Kidney capillary endothelial cell (primary cell): ENCODE results near the gene ZFAND3.

Experiments
- DNase-seq: peaks from one replicate; pipeline ENCODE4 v3.0.0-alpha.2; 2018; ENCODE audit warnings: low spot score

ZFAND3 gene

GRCh38 chr6:38169977-38170526 is 350.5 kb downstream of the ZFAND3 start:
- DNase-seq: no peak

DNA sequence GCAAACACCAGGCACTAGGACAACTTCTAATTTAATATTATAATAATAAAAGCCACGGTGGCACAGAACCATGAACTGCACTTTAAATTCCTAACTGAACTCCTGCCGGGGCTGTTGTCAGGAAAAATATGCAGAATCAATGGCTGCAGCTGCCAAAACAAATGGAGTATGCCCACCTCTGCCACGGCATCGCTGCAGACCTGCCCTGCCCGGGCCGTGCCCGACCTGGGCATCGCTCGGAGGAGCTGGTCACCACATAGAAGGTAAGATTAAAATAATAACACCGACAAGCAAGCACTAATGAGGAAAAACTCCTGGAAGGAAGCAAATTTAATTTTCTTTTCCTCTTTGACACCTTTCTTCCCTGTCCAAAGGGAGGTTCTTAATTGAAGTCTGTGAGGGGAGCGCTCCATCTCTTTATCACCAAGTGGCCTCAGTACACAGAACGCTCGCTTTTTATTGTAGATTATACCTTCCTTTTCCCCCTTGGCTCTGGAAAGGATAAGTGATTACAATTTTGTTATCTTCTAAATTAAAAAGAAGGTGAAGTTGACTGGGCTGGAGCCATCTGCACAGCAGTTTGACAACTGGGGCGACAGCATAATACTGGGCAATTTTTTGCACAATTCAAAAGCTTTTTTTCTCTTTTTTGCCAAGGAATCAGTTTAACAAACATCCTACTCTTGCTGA is 351.3 kb downstream of the ZFAND3 start:
- no peak for DNase-seq

DNA sequence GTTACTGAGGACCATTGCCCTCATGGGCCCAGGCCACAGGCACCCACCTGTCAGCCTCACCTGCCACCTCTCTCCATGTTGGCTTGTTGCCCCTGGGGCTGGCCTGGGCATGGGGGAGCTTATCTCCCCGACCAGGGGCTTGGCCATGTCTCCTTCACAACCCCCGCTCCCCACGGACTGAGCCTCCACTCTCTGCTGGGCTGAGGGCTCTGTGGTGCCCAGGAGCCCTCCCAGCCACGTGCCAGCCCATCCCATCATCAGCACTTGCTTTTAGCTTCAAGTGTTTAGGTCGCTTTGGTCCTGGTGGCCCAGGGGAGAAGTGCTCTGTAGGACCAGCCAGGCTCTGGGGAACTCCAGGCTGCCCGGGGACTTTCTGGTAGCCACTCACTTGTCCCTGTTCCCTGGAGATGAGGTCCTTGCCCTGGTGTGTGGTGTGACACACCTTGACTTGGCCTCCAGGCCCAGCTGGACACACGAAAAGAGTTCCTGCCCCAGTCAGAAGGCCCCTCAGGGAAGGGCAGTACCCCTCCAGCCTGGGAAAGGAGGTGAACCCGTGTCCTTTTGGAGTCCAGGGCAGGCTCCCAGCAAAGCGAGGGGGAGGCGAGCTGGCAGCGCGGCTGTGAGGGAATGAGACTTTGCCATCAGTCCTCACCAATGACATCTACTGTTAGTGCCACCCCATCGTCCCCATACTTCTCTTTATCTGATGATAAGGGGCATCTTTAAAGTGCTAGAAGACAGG is 352.6 kb downstream of the ZFAND3 start:
- DNase-seq: no peak

DNA sequence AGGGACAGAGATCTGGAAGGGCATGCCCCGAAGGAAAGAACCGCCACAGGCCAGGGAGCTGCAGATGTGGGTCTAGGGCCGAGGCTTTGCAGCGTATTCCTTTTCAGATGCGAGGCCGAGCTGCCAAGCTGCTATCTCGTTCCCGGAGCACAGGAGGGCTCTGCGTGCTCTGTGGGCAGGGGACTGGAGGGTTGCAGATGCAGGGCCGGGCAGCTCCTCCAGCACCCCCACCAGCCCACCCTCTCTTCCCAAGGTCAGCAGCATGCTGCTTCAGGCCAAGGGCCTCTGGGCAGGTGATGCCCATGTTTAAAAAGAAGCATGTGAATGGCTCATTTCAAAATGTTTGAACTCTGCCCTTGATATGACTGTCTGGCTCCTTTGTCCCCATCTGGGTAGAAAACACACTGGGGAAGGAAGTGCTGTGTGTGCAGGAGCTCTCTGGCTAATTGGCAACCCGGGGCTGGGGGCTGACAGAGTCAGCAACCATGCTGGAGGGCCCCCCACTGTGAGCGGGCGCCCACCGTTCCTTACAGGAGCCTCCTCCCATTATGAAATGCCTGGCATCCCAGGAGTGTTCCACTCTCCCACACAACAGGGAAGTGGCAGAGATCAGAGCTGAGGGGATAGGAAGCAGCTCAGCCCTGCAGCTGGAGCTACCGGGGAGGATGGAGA is 353.3 kb downstream of the ZFAND3 start:
- DNase-seq: no peak

- no peak for DNase-seq
These were observed 354.4 kb downstream of the ZFAND3 start for GRCh38 chr6:38173909-38174308.

DNA sequence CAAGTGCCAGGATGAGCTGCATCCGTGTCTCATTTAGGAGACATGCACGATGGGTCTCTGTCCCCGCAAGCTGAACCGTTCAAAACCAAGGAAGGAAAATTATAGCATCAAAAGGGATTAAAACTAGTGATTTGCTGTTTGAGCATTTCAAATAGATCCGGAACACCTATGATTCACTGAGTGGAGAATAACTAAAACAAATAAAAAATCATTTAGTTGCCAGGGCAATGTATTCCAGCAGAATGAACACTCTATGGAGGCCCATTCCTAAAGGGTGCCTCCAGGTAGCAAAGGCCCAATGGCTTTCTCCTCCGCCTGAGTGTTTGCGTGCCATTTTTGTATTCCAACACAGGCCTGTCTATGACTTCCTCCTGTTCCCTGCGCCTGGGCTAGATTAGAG is 354.8 kb downstream of the ZFAND3 start:
- no peak for DNase-seq

GRCh38 chr6:38174806-38175495 is 355.4 kb downstream of the ZFAND3 start:
- no peak for DNase-seq

GRCh38 chr6:38175786-38176185 is 356.3 kb downstream of the ZFAND3 start:
- DNase-seq: no peak

DNA sequence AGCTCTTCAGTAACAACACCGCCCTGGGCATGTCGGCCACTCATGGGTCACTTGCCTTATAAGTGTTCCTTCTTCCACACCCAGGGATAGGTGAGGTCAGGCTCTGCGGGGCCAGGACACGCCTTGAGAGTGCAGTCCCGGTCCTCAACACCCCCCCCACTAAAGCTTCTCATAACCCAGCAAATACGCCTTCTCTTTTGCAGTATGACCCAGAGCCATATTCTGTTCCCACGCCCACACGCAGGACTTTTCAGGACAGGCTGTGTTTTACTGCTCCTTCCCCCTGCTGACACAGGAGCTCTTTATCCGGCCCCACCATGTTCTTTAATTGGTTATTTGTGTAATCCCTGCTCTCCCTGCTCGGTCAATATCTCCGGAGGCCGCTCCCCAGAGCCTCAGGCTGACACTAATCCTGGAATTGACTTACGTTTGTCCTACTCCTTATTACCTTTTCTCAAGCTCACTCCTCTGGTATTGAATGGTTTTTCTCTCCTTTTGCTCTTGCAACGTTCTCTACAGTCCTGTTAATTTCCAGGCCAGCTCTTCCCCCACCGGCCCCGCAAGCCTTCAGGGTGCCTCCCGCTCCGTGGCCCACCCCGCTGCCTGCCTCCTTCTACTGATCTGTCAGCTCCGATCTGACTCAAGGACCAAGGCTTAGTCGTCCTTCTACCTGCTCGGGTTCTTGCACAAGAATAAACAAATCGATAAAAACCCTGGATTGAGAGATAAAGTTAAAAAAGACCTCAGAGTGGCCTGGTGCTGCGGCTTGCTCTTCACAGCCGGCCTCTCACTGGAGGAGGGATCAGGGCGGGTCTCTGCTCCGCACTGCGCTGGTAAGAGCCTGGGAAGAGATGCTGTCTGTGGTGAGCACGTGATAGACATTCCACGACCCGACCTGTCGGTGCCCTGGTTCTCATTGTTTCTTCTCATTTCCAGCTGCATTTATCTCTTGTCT is 357.5 kb downstream of the ZFAND3 start:
- DNase-seq: no peak

DNA sequence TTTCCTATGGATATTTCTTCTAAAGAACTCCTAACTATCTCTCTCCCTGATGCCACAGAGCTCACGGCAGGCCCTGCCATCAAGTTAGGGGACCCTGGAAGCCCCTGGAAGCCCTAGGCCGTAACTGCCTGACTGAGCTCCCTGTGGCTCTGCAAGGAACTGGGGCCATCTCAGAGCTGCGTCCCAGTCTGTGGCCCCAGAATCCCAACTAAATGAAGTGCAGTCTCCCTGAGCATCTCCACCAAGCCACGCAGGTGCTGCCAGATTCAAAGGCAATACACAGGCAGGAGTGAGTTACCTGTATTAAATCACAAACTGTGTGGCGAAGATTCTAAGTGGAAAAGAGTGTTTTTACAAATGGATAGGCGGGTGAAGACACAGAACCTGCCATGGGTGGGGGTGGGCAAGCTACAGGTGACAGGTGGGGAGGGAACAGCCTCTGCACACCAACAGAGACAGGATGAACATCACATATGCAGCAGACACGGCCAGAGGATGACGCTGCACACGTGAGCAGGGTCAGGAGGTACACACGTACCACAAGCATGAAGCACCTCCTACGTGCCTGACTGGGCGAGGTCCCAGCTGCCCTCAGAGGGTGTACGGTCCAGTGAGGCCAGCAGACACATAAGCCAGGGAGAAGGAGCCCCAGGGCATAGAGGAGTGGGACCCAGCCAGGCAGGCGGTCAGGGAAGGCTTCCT is 358.5 kb downstream of the ZFAND3 start:
- DNase-seq: no peak

DNA sequence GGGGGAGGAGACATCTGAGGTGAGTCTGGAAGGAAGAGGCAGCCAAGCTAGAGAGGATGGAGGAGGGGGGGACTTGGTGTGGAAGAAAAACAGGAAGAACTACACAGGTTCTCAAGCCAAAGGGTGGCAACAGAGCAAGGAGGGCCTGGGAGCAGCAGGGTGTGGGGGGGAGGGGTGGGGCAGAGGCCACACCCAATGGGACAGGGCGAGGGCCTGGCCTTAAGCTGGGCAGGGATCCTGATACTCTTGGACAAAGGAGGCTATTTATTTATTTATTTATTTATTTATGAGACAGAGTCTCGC is 359.0 kb downstream of the ZFAND3 start:
- DNase-seq: no peak

GRCh38 chr6:38179300-38179699 is 359.8 kb downstream of the ZFAND3 start:
- no peak for DNase-seq

DNA sequence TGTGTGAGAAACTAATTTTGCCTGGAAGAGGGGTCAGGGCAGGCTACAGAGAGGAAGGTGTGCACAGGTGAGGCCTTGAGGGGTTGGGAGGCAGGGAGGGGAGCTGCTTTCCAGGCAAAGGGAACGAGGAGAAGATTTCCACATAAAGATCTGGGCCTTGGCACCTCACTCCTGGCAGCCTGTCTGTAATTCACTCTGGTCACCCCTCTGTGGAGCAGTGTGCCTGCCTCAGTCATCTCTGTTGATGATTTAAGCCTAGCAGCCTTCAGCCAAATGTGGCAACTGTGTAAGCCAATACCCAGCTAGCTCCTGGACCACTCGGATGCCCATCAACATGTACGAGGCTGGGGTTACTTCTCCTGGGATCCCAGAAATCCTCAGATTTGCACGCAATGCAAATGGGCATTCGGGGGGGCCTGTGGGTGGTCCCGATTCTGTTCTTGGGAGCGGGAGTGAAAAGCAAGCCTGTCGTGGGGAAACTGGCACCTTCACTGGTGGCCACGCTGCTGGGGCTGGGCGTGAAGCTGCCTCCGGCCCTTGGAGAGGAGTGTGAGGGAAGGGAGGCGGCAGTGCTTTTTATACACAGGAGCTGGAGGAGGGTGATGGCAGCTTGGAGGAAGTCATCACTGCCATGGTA is 360.4 kb downstream of the ZFAND3 start:
- no peak for DNase-seq

DNA sequence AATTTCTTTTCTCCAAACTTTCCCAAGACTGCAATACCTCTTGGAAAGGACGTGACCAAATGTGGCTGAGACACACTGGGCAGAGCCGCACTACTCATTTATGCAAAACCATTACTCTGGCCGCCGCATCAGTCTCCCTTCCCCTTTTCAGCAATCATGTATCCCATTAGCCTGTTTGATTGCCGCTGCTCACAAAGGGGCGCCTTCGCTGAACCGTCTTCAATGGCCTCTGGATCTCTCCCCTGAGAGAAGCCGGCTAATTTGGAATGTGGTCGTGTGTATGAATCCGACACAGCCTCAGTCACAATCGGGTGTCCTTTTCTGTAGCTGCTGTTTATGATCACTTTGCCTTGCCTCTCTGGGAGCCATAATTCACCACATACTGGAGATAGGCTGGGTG is 361.1 kb downstream of the ZFAND3 start:
- DNase-seq: no peak

GRCh38 chr6:38182426-38182825 is 362.9 kb downstream of the ZFAND3 start:
- DNase-seq: no peak

DNA sequence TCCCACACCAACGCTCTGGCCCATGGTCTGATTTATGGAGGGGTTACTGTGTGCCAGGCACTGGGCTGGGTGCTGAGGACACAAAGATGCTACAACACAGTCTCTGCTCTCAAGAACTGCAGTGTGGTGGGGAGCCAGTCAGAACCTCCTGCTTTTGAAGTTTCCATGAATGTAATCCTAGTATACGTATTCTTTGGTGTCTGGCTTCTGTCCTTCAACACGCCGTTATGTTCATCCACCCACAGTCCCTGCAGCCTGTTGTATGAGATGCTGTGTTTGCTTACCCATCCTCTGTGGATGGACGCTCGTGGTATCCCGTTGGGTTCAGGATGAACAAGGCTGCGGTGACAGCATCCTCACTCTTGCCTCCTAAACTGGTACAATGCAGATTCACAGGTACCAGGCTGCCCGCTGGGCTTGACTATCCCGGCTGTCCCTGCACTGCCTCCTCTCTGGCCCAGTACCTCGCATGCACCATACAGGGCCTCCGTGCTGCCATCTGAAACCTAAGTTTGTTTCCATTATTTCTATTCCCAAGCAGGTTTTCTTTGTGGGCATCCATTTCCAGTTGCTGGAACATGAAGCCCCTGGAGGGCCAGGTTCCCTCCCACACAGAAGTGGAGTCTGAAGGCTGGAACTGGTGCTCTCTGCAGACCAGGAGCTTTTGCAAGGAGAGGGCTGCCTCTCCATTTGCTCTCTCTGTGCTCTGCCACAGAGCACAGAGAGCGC is 364.5 kb downstream of the ZFAND3 start:
- no peak for DNase-seq

GRCh38 chr6:38184585-38185080 is 365.1 kb downstream of the ZFAND3 start:
- DNase-seq: no peak

DNA sequence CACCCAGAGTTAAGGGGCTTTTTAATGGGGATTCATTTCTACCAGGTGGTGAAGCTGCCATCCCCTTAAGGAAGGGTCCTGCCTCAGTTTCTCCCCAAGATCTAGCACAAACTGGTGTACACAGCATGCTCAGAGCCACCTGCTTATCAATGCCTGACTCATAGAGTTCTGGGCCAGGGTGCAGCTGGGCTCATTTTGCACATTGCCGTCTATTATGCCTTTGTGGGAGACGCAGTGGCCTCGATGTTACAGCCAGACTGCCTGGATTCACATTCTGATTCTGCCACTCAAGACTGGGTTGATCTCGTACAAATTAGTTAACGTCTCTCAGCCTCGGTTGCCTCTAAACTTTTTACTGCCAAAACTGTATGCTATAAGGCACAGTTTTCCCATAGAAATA is 365.7 kb downstream of the ZFAND3 start:
- DNase-seq: no peak

GRCh38 chr6:38185752-38186151 is 366.2 kb downstream of the ZFAND3 start:
- DNase-seq: no peak
